Adipocyte (in vitro differentiated cells): ENCODE data around the gene KRT37.
A peak's percentile ranks its signal among the peaks of the same experiment; 100 is the strongest.
"Not testable (repeated sequence)": the region's sequence is repeated elsewhere in the genome, so short reads cannot be mapped to it uniquely, and the experiment has no call there.

Experiments
- DNase-seq: peaks from one replicate; pipeline ENCODE4 v3.0.0-alpha.2; 2015; ENCODE audit warnings: low read depth
- H3K27me3 ChIP-seq: replicated peaks from 2 replicates; pipeline ENCODE4 v1.7.0; 2013; ENCODE audit warnings: mild to moderate bottlenecking, low read length, moderate library complexity; ENCODE audit not compliant: control insufficient read depth, insufficient read depth
- H3K36me3 ChIP-seq: 2 replicates; pipeline ENCODE4 v1.7.0; 2013; ENCODE audit warnings: low read length, mild to moderate bottlenecking, moderate library complexity; ENCODE audit not compliant: control insufficient read depth, insufficient read depth, severe bottlenecking
- H3K4me1 ChIP-seq: 2 replicates; pipeline ENCODE4 v1.7.0; 2013; ENCODE audit warnings: mild to moderate bottlenecking, low read length, moderate library complexity; ENCODE audit not compliant: control insufficient read depth, insufficient read depth
- H3K4me3 ChIP-seq: 2 replicates; pipeline ENCODE4 v1.7.0; 2013; ENCODE audit warnings: mild to moderate bottlenecking, low read length, moderate library complexity
- H3K9ac ChIP-seq: 2 replicates; pipeline ENCODE4 v1.7.0; 2013; ENCODE audit warnings: mild to moderate bottlenecking, low read length, moderate library complexity
- H3K9me3 ChIP-seq: 2 replicates; pipeline ENCODE4 v1.7.0; 2013; ENCODE audit warnings: mild to moderate bottlenecking, low read length, moderate library complexity; ENCODE audit not compliant: control insufficient read depth

Gene KRT37

GRCh38 chr17:41434415-41434814 lies 10.0 kb upstream of the KRT37 start:
- H3K4me3 ChIP-seq = no peak overlapping the region
- DNase-seq = no peak
- H3K9ac ChIP-seq = no peak overlapping the region
- H3K36me3 ChIP-seq = no peaks in the 10 kb centered on the region
- no peaks in the 10 kb centered on the region for H3K9me3 ChIP-seq
- H3K4me1 ChIP-seq = peaks cover 6% of the 10 kb centered on the region
- H3K27me3 ChIP-seq = peaks cover 31% of the 10 kb centered on the region

GRCh38 chr17:41434005-41434404 lies 9.6 kb upstream of the KRT37 start:
- no peak for DNase-seq
- no peaks in the 10 kb centered on the region for H3K9me3 ChIP-seq
- no peak overlapping the region for H3K9ac ChIP-seq
- peaks cover 2% of the 10 kb centered on the region for H3K4me1 ChIP-seq
- H3K27me3 ChIP-seq = peaks cover 31% of the 10 kb centered on the region
- no peak overlapping the region for H3K4me3 ChIP-seq
- no peaks in the 10 kb centered on the region for H3K36me3 ChIP-seq

GRCh38 chr17:41433586-41433985 lies 9.2 kb upstream of the KRT37 start:
- Histone ChIP-seq H3K4me3 (no peak overlapping the region), H3K9ac (no peak overlapping the region), H3K36me3 (no peaks in the 10 kb centered on the region), H3K9me3 (no peaks in the 10 kb centered on the region), H3K4me1 (no peaks in the 10 kb centered on the region), H3K27me3 (peaks cover 31% of the 10 kb centered on the region)
- no peak for DNase-seq

GRCh38 chr17:41430376-41430775 lies 6.0 kb upstream of the KRT37 start:
- not testable (repeated sequence) for H3K4me3 ChIP-seq, H3K4me1 ChIP-seq, H3K9me3 ChIP-seq, DNase-seq, H3K36me3 ChIP-seq, H3K9ac ChIP-seq
- H3K27me3 ChIP-seq = peaks cover 15% of the 10 kb centered on the region

GRCh38 chr17:41429667-41430066 lies 5.3 kb upstream of the KRT37 start:
- no peaks in the 10 kb centered on the region for H3K36me3 ChIP-seq
- no peak overlapping the region for H3K4me3 ChIP-seq
- H3K4me1 ChIP-seq = no peaks in the 10 kb centered on the region
- no peak for DNase-seq
- no peaks in the 10 kb centered on the region for H3K9me3 ChIP-seq
- H3K9ac ChIP-seq = no peak overlapping the region
- H3K27me3 ChIP-seq = peaks cover 12% of the 10 kb centered on the region

- H3K4me3 ChIP-seq = no peak overlapping the region
Observed at GRCh38 chr17:41428591-41429291, 4.4 kb upstream of the KRT37 start.

GRCh38 chr17:41422586-41422985 lies 1.8 kb downstream of the KRT37 start:
- not testable (repeated sequence) for H3K36me3 ChIP-seq, H3K27me3 ChIP-seq, H3K9me3 ChIP-seq, H3K9ac ChIP-seq, H3K4me3 ChIP-seq, DNase-seq, H3K4me1 ChIP-seq

More at GRCh38 chr17:41428591-41429291, 4.4 kb upstream of the KRT37 start:
- Histone ChIP-seq H3K27me3 (peaks cover 11% of the 10 kb centered on the region), H3K9me3 (no peaks in the 10 kb centered on the region), H3K36me3 (no peaks in the 10 kb centered on the region), H3K4me1 (no peaks in the 10 kb centered on the region), H3K9ac (no peak overlapping the region)
- DNase-seq = no peak

GRCh38 chr17:41421617-41422016 lies 2.8 kb downstream of the KRT37 start:
- no peak overlapping the region for H3K9ac ChIP-seq
- DNase-seq = no peak
- no peaks in the 10 kb centered on the region for H3K36me3 ChIP-seq
- no peak overlapping the region for H3K4me3 ChIP-seq
- peaks cover 5% of the 10 kb centered on the region for H3K4me1 ChIP-seq
- H3K27me3 ChIP-seq = peaks cover 9% of the 10 kb centered on the region
- H3K9me3 ChIP-seq = no peaks in the 10 kb centered on the region

- DNase-seq = peak; percentile 27
- Histone ChIP-seq H3K36me3 (no peaks in the 10 kb centered on the region), H3K4me1 (peaks cover 9% of the 10 kb centered on the region), H3K27me3 (peaks cover 9% of the 10 kb centered on the region), H3K4me3 (no peak overlapping the region), H3K9me3 (no peaks in the 10 kb centered on the region), H3K9ac (no peak overlapping the region)
Observed at GRCh38 chr17:41421116-41421515, 3.3 kb downstream of the KRT37 start.

GRCh38 chr17:41420134-41420533 lies 4.3 kb downstream of the KRT37 start:
- Histone ChIP-seq H3K4me1 (peaks cover 19% of the 10 kb centered on the region), H3K27me3 (peaks cover 9% of the 10 kb centered on the region), H3K9ac (no peak overlapping the region), H3K9me3 (no peaks in the 10 kb centered on the region), H3K36me3 (no peaks in the 10 kb centered on the region), H3K4me3 (no peak overlapping the region)
- peak; percentile 30 for DNase-seq

GRCh38 chr17:41419716-41420115 lies 4.7 kb downstream of the KRT37 start:
- Histone ChIP-seq H3K9me3 (no peaks in the 10 kb centered on the region), H3K9ac (no peak overlapping the region), H3K4me3 (no peak overlapping the region), H3K36me3 (no peaks in the 10 kb centered on the region), H3K27me3 (peaks cover 9% of the 10 kb centered on the region), H3K4me1 (peaks cover 20% of the 10 kb centered on the region)
- DNase-seq = no peak
